GM19035 (cell line): ENCODE measurements around the gene CASP10.
"Not testable (repeated sequence)": the region's sequence is repeated elsewhere in the genome, so short reads cannot be mapped to it uniquely, and the experiment has no call there.

Experiments used
- ATAC-seq: cut with Tn5 transposase; IDR thresholded peaks from one replicate; pipeline ENCODE4 v1.9.1; 2021; ENCODE audit not compliant: unreplicated experiment

The CASP10 gene

GRCh38 chr2:201154615-201155399 is 28.1 kb upstream of the CASP10 start:
- no peak for ATAC-seq

GRCh38 chr2:201156036-201156435 is 26.9 kb upstream of the CASP10 start:
- ATAC-seq, result no peak

- no peak for ATAC-seq
Measured at GRCh38 chr2:201156640-201157039, 26.3 kb upstream of the CASP10 start.

GRCh38 chr2:201157694-201158093 is 25.2 kb upstream of the CASP10 start:
- ATAC-seq, result peak; percentile 16

- peak; percentile 84 for ATAC-seq
Measured at GRCh38 chr2:201158111-201158929, 24.6 kb upstream of the CASP10 start.

GRCh38 chr2:201164166-201164565 is 18.8 kb upstream of the CASP10 start:
- no peak for ATAC-seq

GRCh38 chr2:201167546-201167945 is 15.4 kb upstream of the CASP10 start:
- ATAC-seq, result no peak

GRCh38 chr2:201168496-201168895 is 14.4 kb upstream of the CASP10 start:
- ATAC-seq, result not testable (repeated sequence)

GRCh38 chr2:201171259-201171814 is 11.6 kb upstream of the CASP10 start:
- no peak for ATAC-seq

GRCh38 chr2:201172279-201172678 is 10.7 kb upstream of the CASP10 start:
- ATAC-seq, result no peak

GRCh38 chr2:201174687-201175086 is 8.3 kb upstream of the CASP10 start:
- ATAC-seq, result no peak

GRCh38 chr2:201176081-201176481 is 6.9 kb upstream of the CASP10 start:
- no peak for ATAC-seq

GRCh38 chr2:201180010-201180409 is 2.9 kb upstream of the CASP10 start:
- no peak for ATAC-seq

- ATAC-seq, result no peak
Measured at GRCh38 chr2:201183365-201183727, 405 bp downstream of the CASP10 start.

- ATAC-seq, result not testable (repeated sequence)
Measured at GRCh38 chr2:201183835-201184234, 894 bp downstream of the CASP10 start.

GRCh38 chr2:201184248-201184647 is 1.3 kb downstream of the CASP10 start:
- ATAC-seq, result not testable (repeated sequence)

- ATAC-seq, result no peak
Measured at GRCh38 chr2:201185863-201186262, 2.9 kb downstream of the CASP10 start.

- no peak for ATAC-seq
Measured at GRCh38 chr2:201186982-201187381, 4.0 kb downstream of the CASP10 start.

GRCh38 chr2:201188449-201188848 is 5.5 kb downstream of the CASP10 start:
- ATAC-seq, result no peak

- no peak for ATAC-seq
Measured at GRCh38 chr2:201191132-201191875, 8.4 kb downstream of the CASP10 start.

GRCh38 chr2:201194097-201194496 is 11.2 kb downstream of the CASP10 start:
- ATAC-seq, result peak; percentile 94
